Mucosa of rectum (tissue), 2 donors: ENCODE measurements around the gene COL2A1.

Source experiments
- H3K27ac ChIP-seq, 2 donors: one replicate each; pipeline ENCODE4 v1.7.0; 2013; ENCODE audit warnings: inconsistent platforms in 2 of 2, low read depth in 2 of 2, low read length in 2 of 2
- H3K27me3 ChIP-seq, 2 donors: one replicate each; pipeline ENCODE4 v1.7.0; 2013; ENCODE audit warnings: low read length in 2 of 2; ENCODE audit not compliant: control insufficient read depth in 2 of 2, insufficient read depth in 2 of 2
- H3K36me3 ChIP-seq, 2 donors: one replicate each; pipeline ENCODE4 v1.7.0; 2013; ENCODE audit warnings: low read length in 2 of 2; ENCODE audit not compliant: control insufficient read depth in 2 of 2, insufficient read depth in 2 of 2
- H3K4me1 ChIP-seq, 2 donors: one replicate each; pipeline ENCODE4 v1.7.0; 2013; ENCODE audit warnings: low read length in 2 of 2, mild to moderate bottlenecking in 1 of 2; ENCODE audit not compliant: control insufficient read depth in 2 of 2, insufficient read depth in 2 of 2
- H3K4me3 ChIP-seq, 2 donors: one replicate each; pipeline ENCODE4 v1.7.0; 2013; ENCODE audit warnings: low read length in 2 of 2
- H3K9ac ChIP-seq, 2 donors: one replicate each; pipeline ENCODE4 v1.7.0; 2013; ENCODE audit warnings: low read length in 2 of 2, low read depth in 1 of 2, mild to moderate bottlenecking in 1 of 2
- H3K9me3 ChIP-seq, 2 donors: one replicate each; pipeline ENCODE4 v1.7.0; 2013; ENCODE audit warnings: low read length in 2 of 2; ENCODE audit not compliant: control insufficient read depth in 2 of 2
- donor health status: healthy.
- donor health status: Normal muscosa, but diverticular disease.

COL2A1 gene

GRCh38 chr12:47950856-47951468, 53.3 kb downstream of the COL2A1 start:
- H3K36me3 ChIP-seq, result no peaks in the 10 kb centered on the region
- H3K4me3 ChIP-seq, result no peak overlapping the region
- no peaks in the 10 kb centered on the region for H3K9me3 ChIP-seq
- H3K27me3 ChIP-seq, result no peaks in the 10 kb centered on the region
- no peak overlapping the region for H3K27ac ChIP-seq
- H3K9ac ChIP-seq, result no peak overlapping the region
- H3K4me1 ChIP-seq, result peaks cover 31 to 42% of the 10 kb centered on the region in 2 donors

GRCh38 chr12:47949441-47950341, 54.6 kb downstream of the COL2A1 start:
- Histone ChIP-seq H3K4me3 (no peak overlapping the region), H3K36me3 (no peaks in the 10 kb centered on the region), H3K9me3 (no peaks in the 10 kb centered on the region), H3K9ac (peak overlapping the region; percentile 24 to 41), H3K4me1 (peaks cover 36 to 43% of the 10 kb centered on the region in 2 donors), H3K27me3 (no peaks in the 10 kb centered on the region), H3K27ac (peak overlapping the region; percentile 60 to 68)

GRCh38 chr12:47947341-47947740, 56.9 kb downstream of the COL2A1 start:
- H3K9me3 ChIP-seq, result no peaks in the 10 kb centered on the region
- no peak overlapping the region for H3K9ac ChIP-seq
- H3K4me3 ChIP-seq, result no peak overlapping the region
- no peak overlapping the region for H3K27ac ChIP-seq
- no peaks in the 10 kb centered on the region for H3K36me3 ChIP-seq
- peaks cover 40 to 43% of the 10 kb centered on the region in 2 donors for H3K4me1 ChIP-seq
- no peaks in the 10 kb centered on the region for H3K27me3 ChIP-seq

GRCh38 chr12:47946413-47947323, 57.6 kb downstream of the COL2A1 start:
- no peaks in the 10 kb centered on the region for H3K9me3 ChIP-seq
- H3K27ac ChIP-seq, result peak overlapping the region in 1 of 2 donors; percentile 52
- H3K27me3 ChIP-seq, result no peaks in the 10 kb centered on the region
- peak overlapping the region in 1 of 2 donors; percentile 24 for H3K9ac ChIP-seq
- H3K4me1 ChIP-seq, result peaks cover 40 to 43% of the 10 kb centered on the region in 2 donors
- no peaks in the 10 kb centered on the region for H3K36me3 ChIP-seq
- H3K4me3 ChIP-seq, result no peak overlapping the region

GRCh38 chr12:47945341-47945728, 58.9 kb downstream of the COL2A1 start:
- H3K4me1 ChIP-seq, result peaks cover 40 to 42% of the 10 kb centered on the region in 2 donors
- no peaks in the 10 kb centered on the region for H3K27me3 ChIP-seq
- no peak overlapping the region for H3K4me3 ChIP-seq
- peak overlapping the region; percentile 75 to 84 for H3K27ac ChIP-seq
- H3K9me3 ChIP-seq, result no peaks in the 10 kb centered on the region
- H3K9ac ChIP-seq, result peak overlapping the region in 1 of 2 donors; percentile 9
- no peaks in the 10 kb centered on the region for H3K36me3 ChIP-seq

- Histone ChIP-seq H3K27me3 (no peaks in the 10 kb centered on the region), H3K4me1 (peaks cover 41 to 42% of the 10 kb centered on the region in 2 donors), H3K9ac (peak overlapping the region in 1 of 2 donors; percentile 9), H3K27ac (peak overlapping the region; percentile 75 to 84), H3K4me3 (no peak overlapping the region), H3K9me3 (no peaks in the 10 kb centered on the region), H3K36me3 (no peaks in the 10 kb centered on the region)
Measured at GRCh38 chr12:47944685-47945340, 59.5 kb downstream of the COL2A1 start.

GRCh38 chr12:47943623-47944340, 60.5 kb downstream of the COL2A1 start:
- peak overlapping the region; percentile 22 to 25 for H3K4me3 ChIP-seq
- H3K27ac ChIP-seq, result peak overlapping the region; percentile 87 to 94
- no peaks in the 10 kb centered on the region for H3K9me3 ChIP-seq
- H3K36me3 ChIP-seq, result no peaks in the 10 kb centered on the region
- no peaks in the 10 kb centered on the region for H3K27me3 ChIP-seq
- peaks cover 34 to 40% of the 10 kb centered on the region in 2 donors for H3K4me1 ChIP-seq
- H3K9ac ChIP-seq, result peak overlapping the region; percentile 63 to 65

- no peak overlapping the region for H3K4me3 ChIP-seq
- peak overlapping the region; percentile 63 to 65 for H3K9ac ChIP-seq
- H3K27me3 ChIP-seq, result no peaks in the 10 kb centered on the region
- peaks cover 39 to 46% of the 10 kb centered on the region in 2 donors for H3K4me1 ChIP-seq
- no peaks in the 10 kb centered on the region for H3K36me3 ChIP-seq
- peak overlapping the region; percentile 87 to 94 for H3K27ac ChIP-seq
- H3K9me3 ChIP-seq, result no peaks in the 10 kb centered on the region
Measured at GRCh38 chr12:47942614-47943225, 61.6 kb downstream of the COL2A1 start.
